ENCODE data around the gene RDH14. TPM values are rescaled to one million over a fixed set of nuclear protein-coding genes. Genes with fewer than 3 reads are reported as not detected.

RDH14 gene
- total RNA-seq, 1 experiment from 2014 or later, result 17.0 TPM

GRCh38 chr2:18583905-18584607 is 23.6 kb upstream of the RDH14 start:
- TF ChIP-seq CTCF (IDR thresholded peaks at IDR 0.05; ENCODE audit: insufficient read depth in 1 of 2, low read depth in 1 of 2, low read length in 1 of 2, severe bottlenecking in 1 of 2, unreplicated experiment in 1 of 2), result no peak
- no peaks in the 10 kb centered on the region for H3K9me3 Mint-ChIP-seq (ENCODE audit: unreplicated experiment)
- CTCF ChIA-PET, result no interaction called here
- Histone ChIP-seq H3K4me3 (ENCODE audit: low read depth, low read length) (no peak overlapping the region), H3K27me3 (replicated peaks; ENCODE audit: control insufficient read depth, insufficient read depth, low read length) (no peaks in the 10 kb centered on the region), H3K9me3 (no peaks in the 10 kb centered on the region), H3K4me1 (no peaks in the 10 kb centered on the region), H3K36me3 (ENCODE audit: control insufficient read depth, insufficient read depth, low read length) (no peaks in the 10 kb centered on the region)
- H3K4me3 Mint-ChIP-seq (ENCODE audit: unreplicated experiment), result no peak overlapping the region
- H3K36me3 Mint-ChIP-seq (ENCODE audit: insufficient read depth, unreplicated experiment), result no peaks in the 10 kb centered on the region
- no peak for DNase-seq
- intact Hi-C loops (cut with micrococcal nuclease; ENCODE audit: unreplicated experiment), result no loop called here
- POLR2A ChIA-PET, result no interaction called here
- H3K27me3 Mint-ChIP-seq (ENCODE audit: insufficient read depth, unreplicated experiment), result peaks cover 3% of the 10 kb centered on the region
- no peaks in the 10 kb centered on the region for H3K4me1 Mint-ChIP-seq (ENCODE audit: low read depth, unreplicated experiment)
- H3K27ac Mint-ChIP-seq (ENCODE audit: unreplicated experiment), result no peak overlapping the region
- no TSS peak for BruUV-seq (replicated peaks)

- Histone ChIP-seq H3K4me3 (ENCODE audit: low read depth, low read length) (no peak overlapping the region), H3K36me3 (ENCODE audit: control insufficient read depth, insufficient read depth, low read length) (no peaks in the 10 kb centered on the region), H3K4me1 (no peaks in the 10 kb centered on the region), H3K9me3 (no peaks in the 10 kb centered on the region; the same call in 1 of the 2 replicates), H3K27me3 (replicated peaks; ENCODE audit: control insufficient read depth, insufficient read depth, low read length) (no peaks in the 10 kb centered on the region)
- Mint-ChIP-seq H3K4me1 (ENCODE audit: low read depth, unreplicated experiment) (no peaks in the 10 kb centered on the region), H3K36me3 (ENCODE audit: insufficient read depth, unreplicated experiment) (no peaks in the 10 kb centered on the region), H3K27me3 (ENCODE audit: insufficient read depth, unreplicated experiment) (peaks cover 3% of the 10 kb centered on the region), H3K9me3 (ENCODE audit: unreplicated experiment) (no peaks in the 10 kb centered on the region), H3K4me3 (ENCODE audit: unreplicated experiment) (no peak overlapping the region), H3K27ac (ENCODE audit: unreplicated experiment) (no peak overlapping the region)
- BruUV-seq (replicated peaks), result no TSS peak
- intact Hi-C loops (cut with micrococcal nuclease; ENCODE audit: unreplicated experiment), result no loop called here
- POLR2A ChIA-PET, result no interaction called here
- CTCF ChIA-PET, result no interaction called here
- no peak for DNase-seq
- no peak for TF ChIP-seq CTCF (IDR thresholded peaks at IDR 0.05; ENCODE audit: insufficient read depth in 1 of 2, low read depth in 1 of 2, low read length in 1 of 2, severe bottlenecking in 1 of 2, unreplicated experiment in 1 of 2)
These were observed 20.2 kb upstream of the RDH14 start for GRCh38 chr2:18580606-18581005.

- no peak overlapping the region for H3K4me3 Mint-ChIP-seq (ENCODE audit: unreplicated experiment)
- POLR2A ChIA-PET, result no interaction called here
These were observed 17.6 kb upstream of the RDH14 start for GRCh38 chr2:18578033-18578432.

More at GRCh38 chr2:18578033-18578432, 17.6 kb upstream of the RDH14 start:
- no peaks in the 10 kb centered on the region for H3K36me3 Mint-ChIP-seq (ENCODE audit: insufficient read depth, unreplicated experiment)
- H3K4me1 Mint-ChIP-seq (ENCODE audit: low read depth, unreplicated experiment), result no peaks in the 10 kb centered on the region
- no peaks in the 10 kb centered on the region for H3K27me3 ChIP-seq (replicated peaks; ENCODE audit: control insufficient read depth, insufficient read depth, low read length)
- CTCF ChIA-PET, result no interaction called here
- intact Hi-C loops (cut with micrococcal nuclease; ENCODE audit: unreplicated experiment), result no loop called here
- peaks cover 3% of the 10 kb centered on the region for H3K27me3 Mint-ChIP-seq (ENCODE audit: insufficient read depth, unreplicated experiment)
- DNase-seq, result no peak
- no peak overlapping the region for H3K27ac Mint-ChIP-seq (ENCODE audit: unreplicated experiment)
- no peak for TF ChIP-seq CTCF (IDR thresholded peaks at IDR 0.05; ENCODE audit: insufficient read depth in 1 of 2, low read depth in 1 of 2, low read length in 1 of 2, severe bottlenecking in 1 of 2, unreplicated experiment in 1 of 2)
- no peak overlapping the region for H3K4me3 ChIP-seq (ENCODE audit: low read depth, low read length)
- H3K9me3 Mint-ChIP-seq (ENCODE audit: unreplicated experiment), result no peaks in the 10 kb centered on the region
- BruUV-seq (replicated peaks), result no TSS peak
- no peaks in the 10 kb centered on the region for H3K36me3 ChIP-seq (ENCODE audit: control insufficient read depth, insufficient read depth, low read length)
- no peaks in the 10 kb centered on the region for H3K4me1 ChIP-seq
- no peaks in the 10 kb centered on the region; the same call in 1 of the 2 replicates for H3K9me3 ChIP-seq

Measured in Caco-2 (cell line).